Measurements from ENCODE around the gene EIF1AD.

- no peak for TF ChIP-seq CTCF (IDR thresholded peaks at IDR 0.05; ENCODE audit: low read length)
- TF ChIP-seq EZH2 (optimal IDR thresholded peaks at IDR 0.05; ENCODE audit: low read depth, low read length), result no peak
Observed at GRCh38 chr11:65973439-65974110, 28.4 kb downstream of the EIF1AD start.
